Ramos (cell line): Measurements from ENCODE around the gene RMND1.

Experiments used
- in situ Hi-C: fragments of 300-500 bp; cut with MboI; formaldehyde crosslinking; loops from one replicate; pipeline ENCODE4 v1.14.3; 2022; ENCODE audit warnings: low sequenced_read_pairs; ENCODE audit not compliant: unreplicated experiment

RMND1 gene

DNA sequence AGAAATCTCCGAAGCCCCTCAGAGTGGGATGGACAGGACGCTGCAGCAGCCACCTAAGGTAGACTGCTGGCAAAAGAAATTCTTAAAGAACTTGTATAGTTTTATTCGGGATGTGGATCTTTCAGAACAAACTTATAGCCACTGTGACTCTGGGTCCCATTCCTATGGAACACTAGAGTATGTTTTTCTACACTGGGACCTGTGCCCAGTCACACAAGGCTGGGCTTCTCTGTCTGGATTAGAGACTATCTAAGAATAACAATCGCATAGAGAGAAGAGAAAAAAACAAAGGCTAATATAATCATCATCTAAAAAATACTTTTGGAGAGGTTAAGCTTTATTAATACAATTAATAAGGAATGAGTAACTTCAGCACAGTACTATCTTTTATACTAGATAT lies 28.9 kb downstream of the RMND1 start:
- in situ Hi-C loops: no loop called here

DNA sequence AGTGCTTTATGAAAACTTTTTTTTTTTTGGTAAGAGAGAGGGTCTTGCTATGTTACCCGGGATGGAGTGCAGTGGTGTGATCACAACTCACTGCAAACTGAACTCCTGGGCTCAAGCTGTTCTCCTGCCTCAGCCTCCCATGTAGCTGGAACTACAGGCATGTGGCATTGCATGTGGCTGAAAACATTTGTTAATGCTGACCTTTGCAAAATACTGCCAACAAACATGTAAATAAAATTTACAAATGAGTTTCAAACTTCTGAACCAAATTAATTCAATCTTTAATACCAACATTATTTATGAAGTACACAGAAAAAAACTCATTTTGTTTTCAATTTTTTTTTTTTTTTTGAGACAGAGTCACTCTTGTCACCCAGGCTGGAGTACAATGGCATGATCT lies 34.4 kb downstream of the RMND1 start:
- in situ Hi-C loops: no loop called here

DNA sequence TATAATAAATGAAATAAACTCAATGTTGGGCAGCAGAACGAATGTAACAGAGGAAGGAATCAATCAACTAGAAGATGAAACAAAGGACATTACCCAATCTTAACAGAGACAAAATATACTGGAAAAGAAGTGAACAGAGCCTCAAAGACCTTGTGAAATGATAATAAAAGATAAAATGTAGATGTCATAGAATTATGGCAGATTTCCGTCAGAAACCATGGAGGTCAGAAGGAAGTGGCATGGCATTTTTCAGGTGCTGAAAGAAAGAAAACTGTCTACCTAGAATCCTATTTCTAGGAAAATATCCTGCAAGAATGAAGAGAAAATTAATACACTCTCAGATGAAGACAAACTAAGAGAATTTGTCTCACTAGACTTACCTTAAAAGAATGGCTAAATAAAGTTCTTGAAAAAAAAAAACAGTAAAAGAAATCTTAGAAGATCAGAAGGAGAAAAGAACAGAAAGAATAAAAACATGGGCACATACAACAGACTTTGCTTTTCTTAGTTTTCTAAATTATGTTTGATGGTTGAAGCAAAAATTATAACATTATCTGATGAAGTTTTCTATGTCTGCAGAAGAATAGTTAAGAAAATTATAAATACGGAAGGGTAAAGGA lies 37.2 kb downstream of the RMND1 start:
- in situ Hi-C loops: no loop called here

GRCh38 chr6:151413372-151414145 lies 38.4 kb downstream of the RMND1 start:
- in situ Hi-C loops: no loop called here

DNA sequence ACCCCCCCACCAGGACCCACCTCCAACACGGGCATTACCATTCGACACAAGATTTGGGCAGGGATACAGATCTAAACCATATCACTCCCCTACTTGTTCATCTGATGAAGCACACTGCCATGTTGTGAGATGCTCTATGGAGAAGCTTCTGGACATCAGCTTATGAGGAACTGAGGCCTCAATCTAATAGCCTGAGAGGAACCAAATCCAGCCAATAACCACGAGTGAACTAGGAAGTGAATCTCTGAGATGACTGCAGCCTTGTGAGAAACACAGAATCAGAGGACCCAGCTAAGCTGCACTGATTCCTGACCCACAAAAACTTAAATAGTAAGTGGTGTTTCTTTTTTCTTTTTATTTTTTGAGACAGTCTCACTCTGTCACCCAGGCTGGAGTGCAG lies 39.0 kb downstream of the RMND1 start:
- in situ Hi-C loops: no loop called here

DNA sequence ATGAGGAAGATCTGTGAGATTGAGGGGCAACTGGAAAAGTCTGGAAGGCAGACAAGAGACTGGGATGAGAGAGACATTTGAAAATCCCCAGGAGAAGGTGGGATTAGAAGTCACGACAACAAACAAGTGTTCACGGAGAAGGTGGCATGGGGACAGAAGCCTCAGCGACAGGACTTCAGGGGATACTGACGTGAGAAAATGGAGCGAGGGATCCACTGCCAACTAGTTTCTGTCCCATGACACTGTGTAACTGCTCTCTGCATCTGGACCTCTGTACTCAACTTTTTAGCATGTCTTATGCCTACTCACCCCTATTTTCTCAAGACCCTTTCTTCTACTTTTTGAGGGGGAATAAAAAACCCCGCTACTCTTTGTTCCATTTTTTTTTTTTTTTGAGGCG lies 42.2 kb downstream of the RMND1 start:
- in situ Hi-C loops: no loop called here

DNA sequence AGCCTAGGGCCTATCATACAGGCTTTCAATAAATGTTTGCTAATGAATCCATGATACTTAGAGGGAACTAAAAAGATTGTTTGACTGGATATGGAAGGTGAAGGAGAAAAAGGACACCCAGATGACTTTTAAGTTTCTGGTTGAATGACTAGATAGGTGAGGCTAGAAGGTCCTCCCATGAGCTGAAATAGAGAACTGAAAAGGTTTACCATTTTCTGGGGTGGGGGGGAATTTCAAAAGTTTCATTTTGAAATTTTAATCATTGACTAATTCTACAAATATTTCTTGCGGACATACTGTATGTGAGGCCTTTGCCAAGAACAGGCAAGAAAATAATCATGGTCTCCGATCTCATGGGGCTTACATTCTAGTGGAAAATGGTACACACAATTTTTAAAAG lies 42.7 kb downstream of the RMND1 start:
- in situ Hi-C loops: no loop called here

DNA sequence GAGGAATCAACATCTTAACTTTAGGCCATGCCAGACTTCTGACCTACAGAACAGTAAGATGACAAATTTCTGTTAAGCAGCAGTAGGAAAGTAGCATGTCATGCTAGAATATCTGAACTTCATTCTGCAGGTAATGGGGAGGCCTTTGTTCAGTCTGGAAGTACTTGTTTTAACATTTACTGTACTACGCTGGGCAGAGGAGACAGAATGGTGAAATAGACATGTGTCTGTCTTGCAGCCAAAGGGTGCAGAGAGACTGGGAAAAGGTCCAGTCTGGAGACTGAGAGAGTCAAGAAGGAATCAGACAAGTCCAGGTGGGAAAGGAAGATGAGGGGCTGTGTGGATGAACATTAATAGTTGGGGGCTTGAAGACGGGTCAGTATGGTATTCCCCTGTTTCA lies 43.1 kb downstream of the RMND1 start:
- in situ Hi-C loops: no loop called here

DNA sequence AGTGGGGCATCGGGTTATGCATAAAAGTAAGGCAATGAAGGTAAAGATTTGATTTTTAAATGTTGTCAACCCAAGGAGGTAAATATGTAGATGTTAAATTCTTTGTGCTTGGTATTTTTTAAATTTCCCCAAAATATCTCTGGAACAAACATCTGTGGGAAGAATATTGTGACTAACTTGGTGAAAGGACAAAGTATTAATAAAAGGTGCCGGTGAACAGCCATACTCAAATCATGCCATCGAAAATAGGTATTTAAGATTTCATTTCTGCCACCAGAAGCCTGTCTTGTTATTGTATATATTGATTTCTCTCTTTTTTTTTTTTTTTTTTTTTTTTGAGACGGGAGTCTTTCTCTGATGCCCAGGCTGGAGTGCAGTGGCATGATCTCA lies 48.0 kb downstream of the RMND1 start:
- in situ Hi-C loops: no loop called here

DNA sequence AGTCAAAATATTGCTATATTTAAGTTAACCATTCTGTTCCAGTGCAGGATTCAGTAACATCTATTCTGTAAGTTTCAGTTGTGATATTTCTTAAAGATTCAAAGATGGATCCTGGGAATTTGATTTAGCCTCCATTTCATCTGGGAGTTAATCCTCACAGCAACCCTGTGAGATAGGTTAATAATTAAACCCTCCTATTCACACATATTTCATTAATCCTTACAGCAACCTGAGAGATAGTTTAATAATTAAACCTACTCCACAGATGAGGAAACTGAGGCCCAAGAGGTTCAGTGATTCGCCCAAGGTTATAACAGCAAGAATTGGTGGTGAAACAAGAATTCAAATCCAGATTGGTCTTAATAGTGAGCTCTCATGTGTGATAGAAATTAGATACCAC lies 49.7 kb downstream of the RMND1 start:
- in situ Hi-C loops: no loop called here

GRCh38 chr6:151400473-151400872 lies 51.5 kb downstream of the RMND1 start:
- in situ Hi-C loops: no loop called here

GRCh38 chr6:151399679-151400078 lies 52.2 kb downstream of the RMND1 start:
- in situ Hi-C loops: loop anchor here (25.0 kb wide), 1 partner anchor 1588 kb away; the partner anchor contains the start of gene FBXO5

- in situ Hi-C loops: loop anchor here (25.0 kb wide), 1 partner anchor 1594 kb away; the partner anchor contains the start of gene FBXO5
These were observed 58.5 kb downstream of the RMND1 start for GRCh38 chr6:151393410-151393809.

DNA sequence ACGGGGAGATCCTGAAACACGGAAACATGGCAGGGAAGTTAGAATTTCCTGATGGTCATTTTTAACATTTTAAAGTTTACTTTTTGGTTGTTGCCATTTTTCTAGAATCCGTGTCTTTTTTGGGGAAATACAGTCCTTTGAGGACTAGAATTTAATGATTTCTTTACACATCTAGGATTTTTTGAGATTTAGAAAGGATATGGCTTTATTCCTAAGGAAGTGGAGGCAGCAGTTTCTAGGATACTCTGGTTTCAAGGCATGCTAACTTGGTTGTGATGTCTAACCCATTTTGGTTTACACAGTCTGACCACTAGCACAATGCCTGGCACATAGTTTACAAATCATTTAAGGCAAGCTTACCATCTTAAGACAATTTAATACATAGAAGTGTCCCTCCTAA lies 59.5 kb downstream of the RMND1 start:
- in situ Hi-C loops: loop anchor here (25.0 kb wide), 1 partner anchor 1595 kb away; the partner anchor contains the start of gene FBXO5

- in situ Hi-C loops: loop anchor here (25.0 kb wide), 1 partner anchor 1596 kb away; the partner anchor contains the start of gene FBXO5
These were observed 60.2 kb downstream of the RMND1 start, which contains the start of gene ZBTB2 for GRCh38 chr6:151391471-151392413. Gene ZBTB2, minus strand, starts transcription at chr6:151391559. Its CDS starts 17,922 bp downstream, at chr6:151373637.

- in situ Hi-C loops: loop anchor here (25.0 kb wide), 1 partner anchor 1596 kb away; the partner anchor contains the start of gene FBXO5
These were observed 61.0 kb downstream of the RMND1 start for GRCh38 chr6:151390851-151391470.

DNA sequence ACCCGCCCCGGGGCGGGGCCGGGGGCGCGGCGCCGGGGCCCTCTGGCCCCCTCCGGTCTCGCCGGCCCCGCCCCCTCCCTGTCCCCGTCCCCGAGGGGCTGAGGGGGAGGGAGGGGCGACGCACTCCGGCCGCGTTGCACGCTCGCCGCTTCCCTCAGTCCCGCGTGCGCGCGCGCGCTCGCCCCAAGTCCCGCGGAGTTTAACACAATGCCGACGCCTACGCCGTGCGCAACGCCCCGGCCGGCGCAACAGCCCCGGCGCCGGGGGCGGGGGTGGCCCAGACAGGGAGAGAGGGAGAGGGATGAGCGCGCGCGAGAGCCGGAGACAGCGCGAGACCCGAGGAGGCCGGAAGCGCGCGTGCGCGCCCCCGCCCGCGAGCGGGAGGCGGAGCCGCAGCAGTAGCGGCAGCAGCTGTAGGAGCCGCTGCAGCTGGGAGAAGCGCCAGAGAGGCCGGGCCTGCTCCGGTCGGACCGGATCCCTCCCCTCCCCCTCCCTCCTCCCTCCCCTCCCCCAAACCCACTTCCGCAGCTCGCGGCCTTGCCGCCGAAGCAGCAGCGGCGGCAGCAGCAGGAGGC lies 61.6 kb downstream of the RMND1 start:
- in situ Hi-C loops: loop anchor here (25.0 kb wide), 1 partner anchor 1597 kb away; the partner anchor contains the start of gene FBXO5

DNA sequence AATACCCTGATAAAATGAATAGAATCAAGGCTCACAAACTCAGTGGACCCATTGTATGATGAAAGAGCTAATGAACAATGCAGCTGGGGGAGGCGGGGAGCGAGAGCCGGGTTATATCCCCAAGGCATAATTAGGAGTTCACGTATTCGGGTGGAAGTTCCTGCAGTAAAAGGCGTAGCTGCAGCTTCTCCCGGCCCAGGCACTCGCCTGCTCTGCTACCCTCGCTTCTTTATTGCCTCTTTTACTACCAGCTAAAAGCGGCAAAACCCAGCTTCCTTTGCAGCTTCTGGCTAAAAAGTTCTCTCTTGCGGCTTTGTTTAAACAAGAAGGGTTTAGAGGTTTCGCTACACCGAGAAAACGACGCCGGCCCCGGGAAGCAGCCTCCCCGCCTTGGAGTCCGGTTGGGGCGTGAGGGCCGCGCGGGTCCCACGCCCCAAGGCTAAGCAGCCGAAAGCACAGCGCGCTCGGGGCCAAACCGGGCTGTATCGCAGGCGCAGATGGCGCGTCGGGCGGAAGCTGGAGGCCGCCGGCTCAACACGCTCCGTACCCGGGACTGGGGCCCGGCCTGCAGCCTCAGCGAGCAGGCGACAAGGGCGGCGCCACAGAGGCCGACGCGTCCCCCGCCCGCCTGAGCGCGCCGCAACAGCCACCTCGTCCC lies 62.2 kb downstream of the RMND1 start:
- in situ Hi-C loops: loop anchor here (25.0 kb wide), 1 partner anchor 1598 kb away; the partner anchor contains the start of gene FBXO5
